Endothelial cell of umbilical vein (primary cell): ENCODE results near the gene PALD1.

Experiments used
- CTCF ChIP-seq, 2 donors: IDR thresholded peaks; 1 replicate in 1 of 2; 2 replicates in 1 of 2; pipeline ENCODE4 v1.5.1; 2011; ENCODE audit warnings: low read length in 2 of 2, mild to moderate bottlenecking in 2 of 2, moderate library complexity in 2 of 2, control low read depth in 1 of 2, inconsistent platforms in 1 of 2, low read depth in 1 of 2; ENCODE audit not compliant: insufficient read depth in 1 of 2; ENCODE audit errors: extremely low read depth in 1 of 2
- EZH2 ChIP-seq: IDR thresholded peaks from 2 replicates; pipeline ENCODE4 v1.6.1; 2012; ENCODE audit warnings: borderline replicate concordance, low read depth, mild to moderate bottlenecking, moderate library complexity, low read length, inconsistent platforms; ENCODE audit not compliant: severe bottlenecking
- GATA2 ChIP-seq: IDR thresholded peaks from 2 replicates; pipeline ENCODE4 v1.7.0; 2011; ENCODE audit warnings: low read depth, mild to moderate bottlenecking, moderate library complexity, mixed read lengths, low read length; ENCODE audit not compliant: insufficient read length, insufficient read depth
- JUN ChIP-seq: IDR thresholded peaks from 2 replicates; pipeline ENCODE4 v1.6.1; 2011; ENCODE audit warnings: borderline replicate concordance, low read depth; ENCODE audit not compliant: insufficient read length, insufficient read depth
- MAX ChIP-seq: IDR thresholded peaks from 2 replicates; pipeline ENCODE4 v1.6.1; 2011; ENCODE audit not compliant: insufficient read depth, insufficient read length
- MYC ChIP-seq: IDR thresholded peaks from one replicate; pipeline ENCODE4 v1.6.1; 2011; ENCODE audit warnings: mild to moderate bottlenecking, low read depth, low read length
- POLR2A ChIP-seq: IDR thresholded peaks from 2 replicates; pipeline ENCODE4 v1.6.1; 2012; ENCODE audit warnings: low read depth, mild to moderate bottlenecking, control low read depth, low read length
- POLR2AphosphoS5 ChIP-seq: IDR thresholded peaks from 2 replicates; pipeline ENCODE4 v1.6.1; 2012; ENCODE audit warnings: low read depth, mild to moderate bottlenecking, control low read depth, low read length, moderate library complexity; ENCODE audit not compliant: insufficient read depth

- TF ChIP-seq POLR2AphosphoS5: no peak
- no peak for TF ChIP-seq CTCF (IDR thresholded peaks at IDR 0.05; ENCODE audit: extremely low read depth in 1 of 2, insufficient read depth in 1 of 2, low read depth in 1 of 2, low read length in 2 of 2)
- no peak for TF ChIP-seq EZH2
- no peak for TF ChIP-seq POLR2A
- no peak for TF ChIP-seq MYC
- no peak for TF ChIP-seq JUN
- no peak for TF ChIP-seq GATA2
- TF ChIP-seq MAX: no peak
Measured at GRCh38 chr10:70437721-70438120, 40.8 kb upstream of the PALD1 start.
